NB4 (cell line): ENCODE measurements around the gene CMC2.
A peak's percentile ranks its signal among the peaks of the same experiment; 100 is the strongest.

ENCODE experiments used
- DNase-seq: peaks from one replicate; pipeline ENCODE4 v3.0.0; 2010; ENCODE audit warnings: low read depth
- H3K4me3 ChIP-seq: one replicate; pipeline ENCODE4 v1.5.1; 2011; ENCODE audit warnings: mild to moderate bottlenecking, low read depth, low read length, moderate library complexity
- MYC ChIP-seq: IDR thresholded peaks from 2 replicates; pipeline ENCODE4 v1.6.1; 2011; ENCODE audit warnings: low read depth, low read length
- POLR2A ChIP-seq: IDR thresholded peaks from 2 replicates; pipeline ENCODE4 v1.6.1; 2011; ENCODE audit warnings: mild to moderate bottlenecking; ENCODE audit not compliant: insufficient read length; ENCODE audit errors: extremely low read depth
- TF ChIP-seq, protein P1 (sequence below): IDR thresholded peaks from one replicate; pipeline ENCODE4 v1.5.1; 2012; ENCODE audit warnings: low read depth, low read length
- TF ChIP-seq, protein P2 (sequence below): IDR thresholded peaks from 2 replicates; pipeline ENCODE4 v1.6.1; 2011; ENCODE audit warnings: low read depth, low read length

The CMC2 gene

DNA sequence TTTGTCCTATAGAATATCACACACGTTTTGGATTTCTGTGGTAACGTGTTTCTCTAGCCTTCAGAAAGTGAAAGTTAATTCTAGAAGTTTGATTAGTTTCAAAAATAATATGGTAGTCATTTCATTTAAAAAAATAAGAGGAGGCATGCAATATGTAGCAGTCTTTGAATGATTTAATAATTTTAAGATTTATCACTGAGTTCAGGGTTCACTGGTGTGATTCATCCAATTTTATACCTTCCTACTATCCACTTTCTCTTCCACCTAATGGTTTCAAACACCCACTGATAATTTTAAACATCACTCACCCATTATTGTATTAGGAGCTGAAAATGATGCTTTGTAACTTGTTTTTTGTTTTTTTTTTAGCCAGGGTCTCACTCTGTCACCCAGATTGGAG lies 42.3 kb downstream of the CMC2 start:
- TF ChIP-seq MYC (no peak), POLR2A (no peak)
- TF ChIP-seq, protein P1, sequence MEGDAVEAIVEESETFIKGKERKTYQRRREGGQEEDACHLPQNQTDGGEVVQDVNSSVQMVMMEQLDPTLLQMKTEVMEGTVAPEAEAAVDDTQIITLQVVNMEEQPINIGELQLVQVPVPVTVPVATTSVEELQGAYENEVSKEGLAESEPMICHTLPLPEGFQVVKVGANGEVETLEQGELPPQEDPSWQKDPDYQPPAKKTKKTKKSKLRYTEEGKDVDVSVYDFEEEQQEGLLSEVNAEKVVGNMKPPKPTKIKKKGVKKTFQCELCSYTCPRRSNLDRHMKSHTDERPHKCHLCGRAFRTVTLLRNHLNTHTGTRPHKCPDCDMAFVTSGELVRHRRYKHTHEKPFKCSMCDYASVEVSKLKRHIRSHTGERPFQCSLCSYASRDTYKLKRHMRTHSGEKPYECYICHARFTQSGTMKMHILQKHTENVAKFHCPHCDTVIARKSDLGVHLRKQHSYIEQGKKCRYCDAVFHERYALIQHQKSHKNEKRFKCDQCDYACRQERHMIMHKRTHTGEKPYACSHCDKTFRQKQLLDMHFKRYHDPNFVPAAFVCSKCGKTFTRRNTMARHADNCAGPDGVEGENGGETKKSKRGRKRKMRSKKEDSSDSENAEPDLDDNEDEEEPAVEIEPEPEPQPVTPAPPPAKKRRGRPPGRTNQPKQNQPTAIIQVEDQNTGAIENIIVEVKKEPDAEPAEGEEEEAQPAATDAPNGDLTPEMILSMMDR: no peak
- TF ChIP-seq, protein P2, sequence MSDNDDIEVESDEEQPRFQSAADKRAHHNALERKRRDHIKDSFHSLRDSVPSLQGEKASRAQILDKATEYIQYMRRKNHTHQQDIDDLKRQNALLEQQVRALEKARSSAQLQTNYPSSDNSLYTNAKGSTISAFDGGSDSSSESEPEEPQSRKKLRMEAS: no peak
- no peak for DNase-seq
- no peak overlapping the region for H3K4me3 ChIP-seq

DNA sequence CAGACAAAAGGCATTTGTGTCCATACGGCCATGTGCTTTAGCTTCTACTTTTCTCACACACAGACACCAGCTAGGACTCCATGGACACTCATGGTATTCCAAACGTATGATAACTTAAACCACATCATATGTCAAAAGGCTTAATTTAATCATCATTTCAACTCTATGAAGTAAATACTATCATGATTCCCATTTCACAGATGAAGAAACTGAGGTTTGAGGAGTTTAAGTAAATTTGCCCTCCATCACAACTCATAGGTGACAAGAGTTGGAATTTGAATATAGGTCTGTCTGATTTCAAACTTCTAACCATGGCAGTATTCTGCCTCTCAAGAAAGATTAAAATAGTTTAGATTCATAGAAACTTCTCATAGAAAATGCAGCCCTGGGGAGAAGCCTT lies 43.8 kb downstream of the CMC2 start:
- TF ChIP-seq, protein P1: no peak
- TF ChIP-seq MYC: no peak
- TF ChIP-seq, protein P2: no peak
- TF ChIP-seq POLR2A: no peak
- DNase-seq: no peak
- no peak overlapping the region for H3K4me3 ChIP-seq

DNA sequence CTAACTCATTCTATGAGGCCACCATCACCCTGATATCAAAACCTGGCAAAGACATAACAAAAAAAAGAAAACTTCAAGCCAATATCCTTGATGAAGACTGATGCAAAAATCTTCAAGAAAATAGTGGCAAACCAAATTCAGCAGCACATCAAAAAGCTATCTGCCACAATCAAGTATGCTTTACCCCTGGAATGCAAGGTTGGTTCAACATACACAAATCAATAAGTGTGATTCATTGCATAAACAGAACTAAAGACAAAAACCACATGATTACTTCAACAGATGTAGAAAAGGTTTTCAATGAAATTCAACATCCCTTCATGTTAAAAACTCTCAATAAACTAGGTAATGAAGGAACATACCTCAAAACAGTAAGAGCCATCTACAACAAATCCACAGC lies 48.4 kb downstream of the CMC2 start:
- DNase-seq: no peak
- no peak overlapping the region for H3K4me3 ChIP-seq
- TF ChIP-seq, protein P2: no peak
- TF ChIP-seq POLR2A (no peak), MYC (no peak)
- TF ChIP-seq, protein P1: no peak

DNA sequence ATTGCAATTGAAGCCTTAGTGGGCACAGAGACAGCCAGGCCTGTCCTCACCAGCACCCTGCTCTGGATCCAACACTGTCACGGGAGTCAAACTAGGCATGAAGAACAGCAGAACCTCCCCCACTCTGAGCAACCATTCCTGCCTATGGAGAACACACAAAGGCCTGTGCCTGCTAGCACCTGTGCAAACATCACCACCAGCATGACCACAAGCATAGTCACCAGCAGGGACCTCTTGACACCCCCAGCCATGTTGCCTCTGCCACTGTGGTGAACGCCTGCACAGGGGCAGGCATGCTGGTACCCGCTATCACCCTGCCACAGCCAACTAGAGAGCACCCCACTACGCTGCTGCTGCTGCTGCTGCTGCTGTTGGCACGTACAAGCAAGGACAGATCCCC lies 51.7 kb downstream of the CMC2 start:
- no peak overlapping the region for H3K4me3 ChIP-seq
- TF ChIP-seq MYC: no peak
- TF ChIP-seq, protein P2: no peak
- TF ChIP-seq, protein P1: no peak
- no peak for TF ChIP-seq POLR2A
- no peak for DNase-seq

DNA sequence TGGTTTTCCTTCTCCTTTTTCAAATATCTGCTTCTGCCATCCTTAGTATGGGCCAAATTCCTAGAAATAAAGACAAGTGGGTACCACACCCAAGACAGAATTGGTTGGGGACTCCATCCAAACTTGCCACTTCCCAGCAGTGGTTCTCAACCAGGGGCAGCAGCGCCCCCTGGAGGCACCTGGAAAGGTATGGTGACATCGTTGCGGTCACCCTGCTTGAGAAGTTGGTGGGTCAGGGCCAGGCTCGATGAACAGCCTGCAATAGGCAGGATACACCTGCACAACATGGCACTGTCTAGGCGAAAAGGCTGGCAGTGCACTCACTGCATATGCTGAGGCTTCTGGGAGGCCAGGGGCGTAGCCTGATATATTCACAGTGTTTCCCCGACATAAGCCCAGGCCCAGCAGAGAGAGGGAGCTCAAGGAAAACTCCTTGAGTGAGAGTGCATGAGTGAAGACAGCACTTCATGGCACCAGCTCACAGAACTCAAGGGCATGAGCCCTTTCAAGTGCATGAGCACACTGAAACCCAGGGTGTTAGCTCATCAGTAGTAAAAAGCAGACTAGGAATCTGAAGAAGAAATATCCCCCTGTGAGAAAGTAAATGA lies 57.7 kb downstream of the CMC2 start:
- DNase-seq: peak; percentile 64
- no peak overlapping the region for H3K4me3 ChIP-seq
- TF ChIP-seq, protein P1: peak; percentile 87
- no peak for TF ChIP-seq MYC
